ENCODE data around the gene MVK.

The MVK gene

DNA sequence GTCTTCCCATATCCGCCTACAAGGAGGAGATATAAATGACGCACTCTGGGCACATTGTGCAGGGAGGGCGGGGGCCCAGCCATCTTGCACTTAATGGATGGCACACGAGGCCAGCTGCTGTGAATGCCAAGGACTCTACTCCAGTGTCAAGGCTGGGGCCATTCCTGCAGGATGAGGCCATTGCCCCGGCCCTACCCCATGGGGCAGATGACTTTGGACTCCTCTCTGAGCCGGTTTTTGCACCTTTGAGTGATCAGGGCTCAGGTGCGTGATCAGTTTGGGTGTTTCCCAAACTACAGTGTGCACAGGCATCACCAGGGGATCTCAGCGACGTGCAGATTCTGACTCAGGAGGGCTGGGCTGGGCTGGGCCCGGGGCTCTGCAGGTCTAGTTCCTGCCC, 16.4 kb upstream of the MVK start:
- Histone ChIP-seq H3K9ac (no peak overlapping the region), H3K4me2 (ENCODE audit: low read length) (no peak overlapping the region), H2AFZ (no peak overlapping the region), H3K36me3 (ENCODE audit: control insufficient read depth, insufficient read depth, low read length) (no peaks in the 10 kb centered on the region), H3K79me2 (no peaks in the 10 kb centered on the region), H3K27ac (no peak overlapping the region), H3K27me3 (ENCODE audit: control insufficient read depth, insufficient read depth, low read length) (no peaks in the 10 kb centered on the region), H3K9me3 (ENCODE audit: control insufficient read depth, low read length) (no peaks in the 10 kb centered on the region), H3K4me1 (no peaks in the 10 kb centered on the region), H3K4me3 (ENCODE audit: low read depth, low read length) (no peak overlapping the region)
- TF ChIP-seq, protein P1, sequence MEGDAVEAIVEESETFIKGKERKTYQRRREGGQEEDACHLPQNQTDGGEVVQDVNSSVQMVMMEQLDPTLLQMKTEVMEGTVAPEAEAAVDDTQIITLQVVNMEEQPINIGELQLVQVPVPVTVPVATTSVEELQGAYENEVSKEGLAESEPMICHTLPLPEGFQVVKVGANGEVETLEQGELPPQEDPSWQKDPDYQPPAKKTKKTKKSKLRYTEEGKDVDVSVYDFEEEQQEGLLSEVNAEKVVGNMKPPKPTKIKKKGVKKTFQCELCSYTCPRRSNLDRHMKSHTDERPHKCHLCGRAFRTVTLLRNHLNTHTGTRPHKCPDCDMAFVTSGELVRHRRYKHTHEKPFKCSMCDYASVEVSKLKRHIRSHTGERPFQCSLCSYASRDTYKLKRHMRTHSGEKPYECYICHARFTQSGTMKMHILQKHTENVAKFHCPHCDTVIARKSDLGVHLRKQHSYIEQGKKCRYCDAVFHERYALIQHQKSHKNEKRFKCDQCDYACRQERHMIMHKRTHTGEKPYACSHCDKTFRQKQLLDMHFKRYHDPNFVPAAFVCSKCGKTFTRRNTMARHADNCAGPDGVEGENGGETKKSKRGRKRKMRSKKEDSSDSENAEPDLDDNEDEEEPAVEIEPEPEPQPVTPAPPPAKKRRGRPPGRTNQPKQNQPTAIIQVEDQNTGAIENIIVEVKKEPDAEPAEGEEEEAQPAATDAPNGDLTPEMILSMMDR (IDR thresholded peaks at IDR 0.05), result no peak

DNA sequence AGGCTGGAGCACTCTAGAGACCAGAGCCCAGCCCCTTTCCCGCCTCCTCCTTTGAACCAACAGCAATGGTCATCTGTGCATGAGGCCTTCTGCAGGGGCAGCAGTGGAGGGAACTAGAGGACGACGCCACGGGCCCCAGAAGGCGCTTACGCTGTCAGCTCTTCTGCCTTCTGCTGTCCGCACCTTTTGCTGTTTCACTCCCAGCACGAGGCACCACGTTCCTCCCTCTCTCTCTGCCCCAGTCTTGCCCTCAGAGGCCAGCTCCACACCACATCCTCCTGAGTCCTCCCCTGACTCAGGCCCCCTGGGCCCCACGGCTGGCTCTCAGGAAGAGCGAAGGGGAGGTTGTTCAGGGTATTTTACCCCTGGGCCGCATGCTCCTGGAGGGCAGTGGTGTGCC, 15.8 kb upstream of the MVK start:
- no peaks in the 10 kb centered on the region for H3K79me2 ChIP-seq
- H3K36me3 ChIP-seq (ENCODE audit: control insufficient read depth, insufficient read depth, low read length), result no peaks in the 10 kb centered on the region
- no peak overlapping the region for H3K4me3 ChIP-seq (ENCODE audit: low read depth, low read length)
- H3K9me3 ChIP-seq (ENCODE audit: control insufficient read depth, low read length), result no peaks in the 10 kb centered on the region
- TF ChIP-seq, protein P1 (IDR thresholded peaks at IDR 0.05), result no peak
- no peak overlapping the region for H3K9ac ChIP-seq
- no peaks in the 10 kb centered on the region for H3K27me3 ChIP-seq (ENCODE audit: control insufficient read depth, insufficient read depth, low read length)
- H3K27ac ChIP-seq, result no peak overlapping the region
- no peak overlapping the region for H3K4me2 ChIP-seq (ENCODE audit: low read length)
- no peaks in the 10 kb centered on the region for H3K4me1 ChIP-seq
- H2AFZ ChIP-seq, result no peak overlapping the region

GRCh38 chr12:109558374-109559199, 15.0 kb upstream of the MVK start:
- Histone ChIP-seq H3K27ac (no peak overlapping the region), H3K4me3 (ENCODE audit: low read depth, low read length) (no peak overlapping the region), H3K9ac (no peak overlapping the region), H2AFZ (no peak overlapping the region), H3K9me3 (ENCODE audit: control insufficient read depth, low read length) (no peaks in the 10 kb centered on the region), H3K27me3 (ENCODE audit: control insufficient read depth, insufficient read depth, low read length) (no peaks in the 10 kb centered on the region), H3K36me3 (ENCODE audit: control insufficient read depth, insufficient read depth, low read length) (no peaks in the 10 kb centered on the region), H3K4me2 (ENCODE audit: low read length) (no peak overlapping the region), H3K4me1 (no peaks in the 10 kb centered on the region), H3K79me2 (no peaks in the 10 kb centered on the region)
- TF ChIP-seq, protein P1 (IDR thresholded peaks at IDR 0.05), result no peak

DNA sequence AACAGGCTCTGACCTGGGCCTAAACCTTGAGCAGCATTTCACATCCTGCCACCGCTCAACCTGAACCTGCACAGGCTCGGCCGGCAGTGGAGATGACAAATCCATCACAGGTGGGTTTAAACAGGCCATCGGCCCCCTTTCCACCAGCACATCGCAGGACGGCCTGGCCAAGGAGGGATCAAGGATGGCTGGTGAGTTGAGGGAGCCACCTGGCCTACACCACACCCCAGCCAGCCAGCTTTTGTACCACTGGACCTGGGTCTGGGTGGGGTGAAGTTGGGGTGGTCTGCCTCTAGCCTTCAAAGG, 14.4 kb upstream of the MVK start:
- no peak overlapping the region for H3K4me3 ChIP-seq (ENCODE audit: low read depth, low read length)

More for the DNA sequence above, 14.4 kb upstream of the MVK start:
- H3K36me3 ChIP-seq (ENCODE audit: control insufficient read depth, insufficient read depth, low read length), result no peaks in the 10 kb centered on the region
- no peak overlapping the region for H3K27ac ChIP-seq
- no peak overlapping the region for H2AFZ ChIP-seq
- no peak overlapping the region for H3K4me2 ChIP-seq (ENCODE audit: low read length)
- TF ChIP-seq, protein P1 (IDR thresholded peaks at IDR 0.05), result no peak
- H3K9ac ChIP-seq, result no peak overlapping the region
- no peaks in the 10 kb centered on the region for H3K9me3 ChIP-seq (ENCODE audit: control insufficient read depth, low read length)
- H3K4me1 ChIP-seq, result no peaks in the 10 kb centered on the region
- H3K79me2 ChIP-seq, result no peaks in the 10 kb centered on the region
- no peaks in the 10 kb centered on the region for H3K27me3 ChIP-seq (ENCODE audit: control insufficient read depth, insufficient read depth, low read length)

Measured in parathyroid adenoma (tissue), 2 donors.